CD4-positive, alpha-beta T cell treated with Interleukin-4 for 4 hours (primary cell): ENCODE measurements around the gene DPYD.

ENCODE experiments used
- DNase-seq: peaks from one replicate; pipeline ENCODE4 v3.0.0-alpha.2; 2020

The DPYD gene

DNA sequence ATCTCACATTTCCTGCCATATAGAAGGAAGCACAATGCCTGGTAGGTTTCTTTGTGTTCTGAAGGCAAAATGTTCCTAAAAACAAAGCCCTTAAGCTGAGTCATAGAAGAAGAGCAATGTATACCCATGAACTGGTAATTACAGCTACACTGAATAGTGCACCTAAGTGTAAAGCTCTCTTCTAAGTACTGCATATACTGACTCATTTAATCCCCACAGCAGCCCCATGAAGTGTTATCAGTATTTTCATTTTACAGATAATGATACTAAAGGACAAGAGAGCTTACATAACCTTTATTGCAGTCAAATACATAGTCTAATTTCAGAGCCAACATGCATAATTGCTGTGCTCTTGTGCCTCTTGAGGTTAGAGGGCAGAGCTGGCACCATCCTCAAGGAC is 239.9 kb downstream of the DPYD start:
- DNase-seq, result no peak

DNA sequence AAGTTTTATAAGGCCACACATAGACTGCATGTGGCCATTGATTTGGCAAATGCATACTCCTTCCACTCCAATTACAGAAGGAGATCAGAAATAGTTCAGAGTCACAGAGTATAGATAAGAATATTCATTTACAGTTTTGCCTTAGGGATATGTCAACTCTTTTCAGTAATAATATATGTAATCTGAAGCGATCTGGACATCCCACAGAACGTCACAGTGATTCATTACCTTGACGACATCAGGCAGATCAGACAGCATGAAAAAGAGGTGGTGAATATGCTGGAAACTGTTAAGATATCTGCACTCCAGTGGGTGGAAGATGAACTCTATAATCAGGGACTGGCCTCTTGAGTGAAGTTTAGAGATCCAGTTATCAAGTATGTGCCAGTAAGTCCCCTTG is 240.4 kb downstream of the DPYD start:
- no peak for DNase-seq

DNA sequence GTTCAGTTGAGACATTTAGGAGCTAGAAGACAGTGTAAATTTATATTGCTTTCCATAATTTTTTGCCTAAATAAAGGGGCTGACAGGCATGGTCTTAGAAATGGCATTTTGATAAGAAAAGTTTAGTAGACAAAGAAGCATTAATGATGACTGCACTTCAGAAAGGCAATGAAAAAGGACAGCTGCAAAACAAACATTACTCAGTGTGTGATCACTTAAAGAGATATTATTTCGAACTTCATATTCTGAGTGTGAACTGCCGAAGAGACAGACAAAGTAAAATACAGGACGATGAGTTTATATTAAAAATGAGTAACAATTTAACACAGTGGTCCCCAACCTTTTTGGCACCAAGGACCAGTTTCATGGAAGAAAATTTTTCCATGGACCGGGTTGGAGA is 243.1 kb downstream of the DPYD start:
- no peak for DNase-seq

DNA sequence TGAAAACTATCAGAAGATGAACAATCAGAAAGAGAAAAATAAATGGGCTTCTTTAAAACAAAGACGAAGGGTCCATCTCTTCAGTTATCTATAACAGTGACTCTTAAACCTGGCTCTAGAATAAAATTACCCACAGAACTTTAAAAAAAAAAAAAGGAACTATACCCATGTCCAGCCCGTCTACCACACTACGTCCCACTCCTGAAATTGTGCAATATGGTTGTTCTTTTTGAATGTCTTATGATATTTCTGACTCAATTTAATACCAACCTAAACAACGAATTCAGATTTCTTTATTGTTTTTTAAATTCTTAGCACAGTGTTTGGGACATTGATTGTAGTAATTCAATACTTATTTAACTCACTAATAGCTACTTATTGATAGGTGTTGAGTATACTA is 246.3 kb downstream of the DPYD start:
- DNase-seq, result no peak

DNA sequence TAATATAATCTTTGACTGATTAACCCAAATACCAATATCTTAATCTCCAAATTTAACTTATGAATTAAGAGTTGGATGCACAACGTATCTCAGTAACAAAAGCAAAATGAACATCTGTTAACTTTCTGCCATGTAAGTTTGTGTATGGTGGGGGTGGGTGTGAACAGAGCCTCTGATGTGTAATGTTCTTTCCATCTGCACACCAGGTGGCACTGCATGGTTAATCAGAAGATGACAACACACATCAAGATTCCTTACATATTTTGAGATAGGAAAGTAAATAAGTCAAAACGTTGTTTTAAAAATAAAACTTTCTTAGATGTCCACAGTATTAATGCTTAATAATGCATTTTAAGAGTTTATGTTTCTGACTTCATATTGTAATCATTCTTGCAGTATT is 251.9 kb downstream of the DPYD start:
- DNase-seq, result no peak

DNA sequence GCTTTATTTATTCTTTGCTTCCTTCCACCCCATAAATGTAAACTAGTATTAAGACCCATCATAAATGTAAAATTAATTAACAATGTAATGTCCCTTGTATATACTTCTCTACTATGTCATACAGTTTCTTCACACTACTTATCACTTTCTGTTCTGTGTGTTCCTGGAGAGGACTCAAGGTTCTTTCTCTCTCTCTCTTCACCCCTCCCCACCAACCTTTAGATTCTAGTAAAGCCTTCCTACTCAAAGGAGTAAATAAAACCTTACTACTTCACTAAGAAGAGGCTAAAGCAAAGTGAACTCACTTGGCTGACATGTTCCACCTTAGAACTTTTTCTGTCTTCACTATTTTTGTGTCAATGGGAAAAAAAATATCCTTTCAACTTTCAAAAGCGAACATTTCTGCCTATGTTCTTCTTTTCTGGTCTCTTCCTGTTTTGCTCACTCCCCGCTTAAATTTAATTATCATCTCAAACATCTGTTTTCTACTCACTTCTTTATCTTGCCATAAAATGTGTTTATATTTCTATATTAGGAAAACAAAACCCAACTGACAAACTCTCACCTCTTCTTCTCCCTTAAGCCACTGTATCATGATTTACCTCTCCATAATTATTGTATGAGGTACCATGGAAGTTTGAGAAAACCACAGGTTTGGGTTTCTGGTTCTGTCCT is 260.3 kb downstream of the DPYD start:
- no peak for DNase-seq

DNA sequence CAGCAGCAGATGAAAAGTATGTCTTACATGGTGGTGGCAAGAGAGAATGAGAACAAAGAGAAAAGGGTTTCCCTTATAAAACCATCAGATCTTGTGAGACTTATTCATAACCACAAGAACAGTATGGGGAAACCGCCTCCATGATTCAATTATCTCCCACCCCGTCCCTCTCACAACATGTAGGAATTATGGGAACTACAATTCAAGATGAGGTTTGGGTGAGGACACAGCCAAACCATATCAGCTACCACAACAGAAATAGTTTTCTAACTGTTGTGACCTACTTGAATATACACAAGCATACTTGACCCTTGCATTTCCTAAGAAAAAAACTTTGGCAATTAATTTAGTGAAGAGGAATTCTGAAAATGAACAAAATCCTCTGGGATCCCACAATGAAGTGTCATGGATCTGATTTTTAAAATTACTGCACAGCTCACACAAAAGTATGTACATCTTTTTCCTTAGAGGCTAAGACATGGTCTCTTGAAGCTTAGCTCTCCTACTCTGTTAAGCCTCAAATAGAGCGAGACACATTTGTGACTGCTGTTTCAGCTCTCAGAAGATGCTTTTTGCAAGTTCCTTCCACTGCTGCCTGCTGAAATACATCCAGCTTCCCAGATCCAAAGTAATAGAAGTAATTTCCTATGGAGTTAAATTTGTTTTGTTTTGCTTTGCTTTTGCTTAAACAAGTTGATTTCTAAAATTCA is 265.8 kb downstream of the DPYD start:
- DNase-seq, result no peak

DNA sequence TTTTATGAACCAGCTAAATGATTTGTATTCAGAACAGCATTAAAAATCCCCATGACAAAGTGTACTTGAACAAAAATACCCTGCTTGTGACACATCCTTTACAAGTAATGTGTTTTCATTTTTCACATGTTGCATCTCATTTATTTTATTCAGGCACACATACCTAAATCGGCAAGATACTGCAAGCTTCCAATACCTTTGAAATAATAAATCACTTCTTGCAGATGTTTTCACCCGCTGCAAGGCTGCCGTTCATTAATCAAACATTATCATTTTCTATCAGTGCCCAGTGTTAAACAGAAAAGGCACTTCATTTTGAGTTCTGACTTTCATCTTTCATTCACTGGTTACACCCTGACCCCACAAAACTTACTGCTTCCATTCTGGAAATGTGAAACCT is 269.6 kb downstream of the DPYD start:
- no peak for DNase-seq

DNA sequence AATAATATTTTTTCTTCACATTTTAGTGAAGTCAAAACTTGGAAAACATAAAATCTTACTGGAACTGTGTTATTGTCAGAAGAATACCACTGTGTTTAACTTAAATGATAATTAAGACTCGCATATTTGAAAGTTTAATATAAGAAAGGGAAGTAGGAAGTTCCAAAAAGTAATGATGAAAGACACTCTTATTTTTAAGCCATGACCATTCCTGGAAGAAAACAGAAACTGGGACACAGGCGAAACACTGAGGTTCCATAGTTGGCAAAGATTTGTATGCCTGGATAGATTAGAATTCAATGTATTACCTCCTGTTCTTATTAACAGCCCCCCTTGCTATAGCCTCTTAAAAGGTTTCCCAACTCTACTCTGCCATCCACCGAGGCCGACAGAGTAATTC is 271.2 kb downstream of the DPYD start:
- no peak for DNase-seq

DNA sequence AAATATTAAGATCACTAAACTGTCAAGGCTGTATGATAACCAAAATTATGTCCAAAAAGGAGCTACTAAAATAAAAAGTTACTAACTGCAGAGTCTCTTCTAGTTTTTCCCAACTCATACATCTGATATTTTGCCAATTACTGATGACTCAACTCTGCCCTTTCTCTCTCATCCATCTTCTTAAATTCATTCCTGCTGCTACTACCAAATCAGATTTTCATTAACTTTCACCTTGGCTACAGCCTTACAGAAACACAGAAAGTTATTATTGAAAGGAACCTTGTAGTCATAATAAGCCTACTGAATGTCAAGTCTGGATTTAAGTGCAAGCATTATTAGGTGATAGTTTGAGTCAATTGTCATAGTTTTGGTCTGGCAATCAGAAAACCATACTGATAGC is 273.1 kb downstream of the DPYD start:
- DNase-seq, result no peak

DNA sequence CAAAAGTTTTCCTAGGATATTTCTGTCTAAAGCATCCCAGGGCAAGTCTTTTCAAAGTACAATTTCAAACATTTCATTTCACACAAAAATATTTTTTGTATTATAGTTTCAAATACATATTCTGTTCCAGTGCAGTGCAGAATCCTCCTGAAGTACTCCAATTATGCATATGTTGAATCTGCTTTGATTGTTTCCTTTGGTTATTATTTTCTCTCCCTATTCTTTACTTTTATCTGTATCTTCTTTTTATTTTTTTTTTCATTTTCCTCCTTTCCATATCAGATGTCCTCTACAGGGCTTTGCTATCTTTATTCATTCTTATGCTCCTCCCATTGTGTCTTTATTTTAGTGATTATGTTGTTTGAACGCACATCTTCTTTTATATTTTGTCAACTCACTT is 274.8 kb downstream of the DPYD start:
- DNase-seq, result no peak

DNA sequence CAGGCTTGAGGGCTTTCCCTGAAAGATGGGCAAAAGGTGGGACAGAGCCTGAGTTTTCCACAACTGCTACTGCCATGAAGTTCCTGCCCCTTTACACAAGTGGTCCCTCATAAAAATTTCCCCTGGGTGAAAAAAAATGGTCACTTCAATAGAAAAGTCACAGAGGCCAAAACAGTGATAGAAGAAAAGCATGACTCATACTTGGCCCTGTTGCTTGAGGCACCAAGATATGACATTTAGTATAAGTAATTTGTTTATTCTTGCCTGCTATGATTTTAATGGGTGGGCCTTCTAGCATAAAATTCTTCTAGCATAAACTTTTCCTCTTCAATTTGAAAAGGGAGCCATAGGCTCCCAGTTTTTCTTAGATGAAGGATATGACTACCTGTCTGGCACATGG is 280.2 kb downstream of the DPYD start:
- DNase-seq, result no peak

DNA sequence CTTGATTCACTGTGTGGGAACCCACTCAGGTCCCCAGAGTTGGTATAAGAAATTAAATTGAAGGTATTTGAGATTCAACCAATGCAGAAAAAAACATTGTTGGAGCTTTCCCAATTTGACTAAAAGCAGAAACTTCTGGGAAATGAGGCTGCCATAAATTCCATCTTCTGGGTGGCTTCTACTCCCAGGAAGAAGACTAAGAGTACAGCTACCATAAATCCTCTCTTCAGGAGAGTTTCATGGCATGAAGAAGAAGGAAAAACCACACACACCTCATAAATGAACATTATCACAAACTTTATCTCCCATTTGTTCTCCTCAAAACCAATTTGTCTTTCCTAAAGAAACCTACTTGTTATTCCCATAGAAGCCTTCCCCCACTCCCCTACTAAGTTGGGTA is 283.9 kb downstream of the DPYD start:
- DNase-seq, result no peak

DNA sequence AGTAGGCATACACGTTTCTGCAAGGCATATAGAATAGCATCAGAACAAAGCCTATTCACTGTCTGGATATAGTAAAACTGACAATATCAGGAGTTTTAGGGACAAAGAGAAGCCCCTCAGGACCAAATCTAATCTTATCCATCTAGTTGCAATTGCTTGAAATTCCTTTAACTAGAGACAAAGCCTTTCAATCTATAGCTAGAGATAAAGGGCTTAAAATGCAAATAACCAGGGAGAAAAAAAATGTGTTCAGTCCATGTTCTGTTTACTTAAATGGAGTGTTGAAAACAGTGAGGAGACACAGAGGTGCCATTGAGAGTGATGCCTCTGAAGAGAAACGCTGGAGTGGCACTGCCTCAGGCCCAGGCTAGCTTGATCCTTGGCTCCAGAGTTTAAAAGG is 286.1 kb downstream of the DPYD start:
- no peak for DNase-seq

DNA sequence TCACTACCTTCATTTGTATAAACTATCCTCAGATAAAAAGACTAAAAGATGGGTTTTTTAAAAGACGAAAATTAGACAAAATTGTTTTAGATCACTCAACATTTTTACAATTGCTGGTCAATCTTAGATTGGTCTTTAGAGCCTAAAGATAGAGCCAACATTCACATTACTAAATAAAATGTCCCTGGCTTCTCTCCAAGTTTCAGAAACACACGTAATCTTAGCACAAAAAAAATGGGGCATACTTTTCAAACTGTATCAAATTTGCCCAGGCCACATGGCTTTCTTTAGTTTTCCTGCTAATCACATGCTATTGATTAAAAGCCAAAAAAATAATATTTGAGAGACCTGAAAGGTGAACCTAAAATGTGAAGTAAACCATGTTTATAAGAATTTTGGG is 288.1 kb downstream of the DPYD start:
- DNase-seq, result no peak

DNA sequence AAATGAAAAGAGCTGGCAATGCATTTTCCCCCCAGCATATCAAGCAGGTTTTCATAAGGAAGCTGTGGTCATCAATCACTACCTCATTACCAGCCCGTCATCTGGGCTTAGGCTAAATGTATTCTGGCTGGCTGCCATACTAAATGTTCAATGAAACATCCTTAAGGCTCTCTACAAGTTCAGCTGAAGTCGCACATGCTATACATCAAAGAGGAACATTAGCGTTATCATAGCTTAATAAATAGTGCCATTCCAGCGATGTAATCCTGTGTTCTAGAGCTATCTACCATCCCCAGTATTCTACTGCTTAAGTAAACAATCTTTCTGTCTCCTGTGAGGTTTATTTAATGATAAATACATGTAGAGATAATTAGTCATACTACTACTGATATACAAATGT is 288.8 kb downstream of the DPYD start:
- DNase-seq, result no peak

DNA sequence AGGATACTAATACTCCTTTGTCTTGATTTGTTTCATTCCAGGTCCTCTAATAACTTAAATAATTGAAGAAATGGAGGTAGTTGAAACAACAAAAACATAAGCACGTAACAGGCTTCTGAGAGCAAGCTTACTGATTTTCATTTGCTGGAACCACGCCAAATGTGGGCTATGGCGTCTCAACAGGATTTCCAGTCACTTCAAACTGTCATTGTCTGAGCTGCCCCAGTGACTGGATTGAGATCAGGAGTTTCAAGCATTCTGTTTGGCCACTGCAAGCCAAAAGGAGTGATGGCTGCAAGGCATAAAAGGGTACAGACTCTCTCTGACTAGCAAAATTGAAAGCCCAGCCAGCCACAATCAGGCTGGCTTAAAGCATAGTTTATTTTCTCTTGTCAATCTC is 289.9 kb downstream of the DPYD start:
- no peak for DNase-seq

DNA sequence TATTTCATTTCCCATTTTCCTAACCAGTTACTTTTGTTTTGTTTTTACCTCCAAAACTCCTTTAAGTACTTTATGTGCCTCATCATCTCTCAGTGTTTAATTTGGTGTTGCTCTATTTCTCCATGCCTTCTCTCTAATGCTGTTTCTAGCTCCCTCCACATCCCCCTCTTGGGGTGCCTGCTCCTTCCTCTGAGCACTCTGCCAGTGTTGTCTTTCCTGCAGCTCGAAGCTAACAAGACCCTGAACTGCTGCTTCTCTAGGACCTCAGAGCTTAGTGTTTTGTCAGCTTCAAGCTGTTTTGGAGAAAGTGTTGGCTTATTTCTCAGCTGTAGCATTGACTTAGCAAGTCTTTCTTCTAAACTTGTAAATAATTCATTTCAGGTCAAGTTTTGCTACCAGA is 290.6 kb downstream of the DPYD start:
- DNase-seq, result no peak

DNA sequence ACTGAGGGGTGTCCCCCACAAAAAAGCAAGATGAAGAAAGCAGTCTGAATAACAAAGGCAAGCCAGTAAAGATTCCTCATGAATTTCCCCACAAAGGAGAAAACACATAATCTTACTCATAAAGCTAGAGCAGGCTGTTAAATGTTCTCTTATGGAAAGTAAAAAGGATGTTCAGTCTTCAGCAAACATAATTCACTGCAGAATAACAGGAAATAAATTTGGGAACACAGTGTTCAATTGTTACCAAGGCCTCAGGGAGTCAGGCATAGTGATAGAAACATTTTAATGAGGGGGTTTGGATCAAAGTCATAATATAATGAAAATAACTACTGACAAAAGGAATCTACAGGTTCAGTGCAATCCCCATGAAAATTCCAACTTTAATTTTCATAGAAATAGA is 297.6 kb downstream of the DPYD start:
- DNase-seq, result no peak

DNA sequence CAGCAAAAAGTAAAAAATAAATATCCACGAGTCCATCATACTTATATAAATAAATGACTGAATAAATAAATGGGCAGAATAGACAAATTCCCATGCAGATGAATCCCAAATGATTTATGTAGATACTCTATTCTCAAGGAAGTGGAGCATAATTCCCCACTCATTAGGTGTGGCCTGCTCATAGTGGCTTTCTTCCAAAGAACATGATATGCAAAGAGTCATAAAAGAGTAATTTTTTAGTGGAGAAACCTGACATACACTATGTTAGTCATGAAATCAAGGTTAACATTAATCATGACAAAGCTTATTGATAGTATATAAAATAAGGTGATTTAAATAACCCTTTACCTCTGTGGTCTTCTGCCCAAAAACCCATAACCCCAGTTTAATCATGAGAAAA is 298.9 kb downstream of the DPYD start:
- no peak for DNase-seq

DNA sequence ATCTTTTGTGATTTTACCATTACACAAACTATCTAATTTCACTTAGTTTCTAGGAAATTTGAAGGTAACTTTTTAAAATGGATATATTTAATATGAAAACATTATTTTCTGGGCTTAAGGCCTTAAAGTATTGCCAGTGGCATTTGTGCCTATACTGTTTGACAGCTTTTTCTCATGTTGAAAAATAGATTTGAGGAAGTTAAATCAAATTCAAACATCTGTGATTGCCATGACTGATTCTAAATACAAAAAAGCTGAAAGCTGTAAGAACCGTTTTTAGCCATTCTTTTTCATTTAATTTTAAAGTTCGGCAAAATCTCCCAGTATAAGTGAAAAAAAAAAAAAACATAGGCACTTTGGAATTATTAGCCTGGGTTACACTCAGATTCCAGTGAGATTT is 301.1 kb downstream of the DPYD start:
- no peak for DNase-seq

DNA sequence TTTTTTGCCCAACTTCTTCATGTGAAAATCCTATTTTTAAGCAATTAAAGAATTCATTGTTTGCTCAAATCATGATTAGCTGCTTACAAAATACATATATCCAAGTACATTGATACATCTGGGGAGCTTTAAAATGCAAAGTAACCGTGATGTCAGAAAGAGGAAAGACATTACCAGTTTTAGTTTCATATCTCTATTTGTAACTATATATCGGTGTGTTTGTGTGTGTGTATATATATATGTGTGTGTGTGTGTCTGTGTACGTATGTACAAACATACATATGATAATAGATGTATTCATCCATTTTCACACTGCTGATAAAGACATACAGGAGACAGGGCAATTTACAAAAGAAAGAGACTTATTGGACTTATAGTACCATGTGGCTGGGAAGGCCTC is 310.1 kb downstream of the DPYD start:
- no peak for DNase-seq

DNA sequence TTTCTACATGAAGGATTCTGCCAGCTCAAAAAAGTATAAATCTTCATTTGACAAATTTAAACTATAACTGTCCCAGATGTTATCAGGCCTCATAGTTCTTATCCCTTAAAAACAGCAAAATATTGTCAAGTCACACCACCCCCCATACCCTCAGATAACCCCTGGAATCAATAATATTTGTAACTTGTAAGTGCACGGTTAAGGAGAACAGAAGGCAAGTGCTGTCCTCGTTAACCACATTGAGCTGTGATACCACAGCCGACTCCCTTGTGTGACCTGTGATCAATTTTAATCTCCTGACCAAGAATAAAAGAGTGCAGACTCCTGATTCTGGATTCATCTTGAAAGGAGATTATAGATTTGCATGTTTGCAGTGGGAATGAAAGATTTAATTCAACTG is 310.7 kb downstream of the DPYD start:
- no peak for DNase-seq

DNA sequence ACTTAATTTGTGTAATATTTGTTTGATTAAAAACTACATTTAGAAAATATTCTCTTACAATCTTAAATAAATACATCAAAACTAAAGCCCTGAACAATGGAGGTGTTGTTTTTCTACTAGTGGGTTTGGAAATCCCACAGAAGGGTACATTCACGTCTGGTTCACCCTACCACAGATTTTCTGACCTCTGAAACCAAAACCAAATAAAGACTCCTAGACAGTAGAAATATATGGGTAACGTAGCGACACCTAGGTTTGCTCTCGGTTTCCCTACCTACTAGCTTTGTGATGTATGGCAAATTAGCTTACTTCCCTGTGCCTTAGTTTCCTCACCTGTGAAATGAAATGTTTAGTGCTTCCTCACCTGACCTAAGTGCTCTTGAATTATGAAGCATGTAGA is 312.6 kb downstream of the DPYD start:
- no peak for DNase-seq

DNA sequence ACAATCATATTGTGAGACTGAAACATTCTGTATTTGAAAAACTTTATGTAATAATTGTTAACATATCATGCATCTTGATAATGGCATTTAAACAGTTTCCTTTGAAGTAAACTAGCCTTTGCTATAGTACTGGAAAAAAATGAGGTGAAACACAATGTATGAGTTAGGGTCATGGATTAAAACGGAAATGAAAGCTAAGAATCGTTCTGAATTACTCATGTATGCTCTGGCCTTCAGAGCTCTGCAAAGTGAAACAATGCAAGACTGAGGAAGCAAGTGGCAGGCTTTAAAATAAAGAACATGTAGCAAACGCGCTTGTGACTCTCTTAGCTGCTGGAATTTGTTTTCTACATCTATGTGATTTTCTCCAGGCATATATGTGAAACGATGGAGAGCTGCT is 317.1 kb downstream of the DPYD start:
- DNase-seq, result no peak
